WTC11 (cell line): ENCODE results near the gene VSTM2L. TPM values are rescaled to one million over a fixed set of nuclear protein-coding genes. Genes with fewer than 3 reads are reported as not detected.

Experiments used
- ATAC-seq: fragments of 200-7000 bp; cut with Tn5 transposase; 2 replicates; pipeline ENCODE4 v1.10.0; 2021; ENCODE audit warnings: mild to moderate bottlenecking, moderate library complexity
- CTCF ChIA-PET: fragments of 300-600 bp; sonication (Branson Sonifier 250); formaldehyde crosslinking; loops from one replicate; lab custom pipeline; 2021; ENCODE audit warnings: antibody characterized with exemption; lab: Charles Lee
- POLR2A ChIA-PET: fragments of 350-600 bp; sonication (Branson Sonifier 250); formaldehyde crosslinking; loops from one replicate; lab custom pipeline; 2021; ENCODE audit warnings: antibody characterized with exemption; lab: Charles Lee
- DNase-seq: peaks from one replicate; pipeline ENCODE4 v3.0.0; 2021; ENCODE audit warnings: low spot score
- H3K27ac Mint-ChIP-seq: 2 replicates; pipeline ENCODE4 v1.8.0; 2021; ENCODE audit warnings: mixed read lengths
- H3K27me3 Mint-ChIP-seq: 2 replicates; pipeline ENCODE4 v1.8.0; 2021; ENCODE audit warnings: low read depth, mild to moderate bottlenecking, moderate library complexity, mixed read lengths
- H3K36me3 Mint-ChIP-seq: 2 replicates; pipeline ENCODE4 v1.8.0; 2021; ENCODE audit warnings: mixed read lengths
- H3K4me1 Mint-ChIP-seq: 2 replicates; pipeline ENCODE4 v1.8.0; 2022; ENCODE audit warnings: mixed read lengths
- H3K4me3 Mint-ChIP-seq: 2 replicates; pipeline ENCODE4 v1.8.0; 2021; ENCODE audit warnings: mild to moderate bottlenecking, moderate library complexity, mixed read lengths
- H3K9me3 Mint-ChIP-seq: 2 replicates; pipeline ENCODE4 v1.8.0; 2021; ENCODE audit warnings: mixed read lengths
- ATF1 ChIP-seq: sonication (generic); formaldehyde crosslinking; IDR thresholded peaks from 2 replicates; pipeline ENCODE4 v1.8.1; 2023; ENCODE audit warnings: mild to moderate bottlenecking, moderate library complexity, missing genetic modification reagents
- ATF6 ChIP-seq: sonication (generic); formaldehyde crosslinking; IDR thresholded peaks from 2 replicates; pipeline ENCODE4 v1.8.1; 2023; ENCODE audit warnings: mild to moderate bottlenecking, missing genetic modification reagents
- CREB1 ChIP-seq: sonication (generic); formaldehyde crosslinking; IDR thresholded peaks from 2 replicates; pipeline ENCODE4 v1.8.0; 2023; ENCODE audit warnings: mild to moderate bottlenecking, missing genetic modification reagents
- CREM ChIP-seq: sonication (generic); formaldehyde crosslinking; IDR thresholded peaks from 2 replicates; pipeline ENCODE4 v1.8.1; 2022; ENCODE audit warnings: mild to moderate bottlenecking, missing genetic modification reagents, moderate library complexity
- ELF4 ChIP-seq: sonication (generic); formaldehyde crosslinking; IDR thresholded peaks from 2 replicates; pipeline ENCODE4 v1.8.1; 2022; ENCODE audit warnings: low read depth, mild to moderate bottlenecking, moderate library complexity, missing genetic modification reagents
- ESRRA ChIP-seq: sonication (generic); formaldehyde crosslinking; IDR thresholded peaks from 2 replicates; pipeline ENCODE4 v1.8.1; 2022; ENCODE audit warnings: mild to moderate bottlenecking, missing genetic modification reagents, borderline replicate concordance
- FOXJ3 ChIP-seq: sonication (generic); formaldehyde crosslinking; IDR thresholded peaks from 2 replicates; pipeline ENCODE4 v1.9.0; 2021; ENCODE audit warnings: missing genetic modification reagents, mild to moderate bottlenecking, borderline replicate concordance
- FOXP1 ChIP-seq: sonication (generic); formaldehyde crosslinking; IDR thresholded peaks from 2 replicates; pipeline ENCODE4 v1.8.0; 2022; ENCODE audit warnings: missing genetic modification reagents, mild to moderate bottlenecking, moderate library complexity, borderline replicate concordance
- FOXP4 ChIP-seq: sonication (generic); formaldehyde crosslinking; IDR thresholded peaks from 2 replicates; pipeline ENCODE4 v1.8.0; 2022; ENCODE audit warnings: mild to moderate bottlenecking, missing genetic modification reagents
- IRF2 ChIP-seq: sonication (generic); formaldehyde crosslinking; IDR thresholded peaks from 2 replicates; pipeline ENCODE4 v1.8.0; 2022; ENCODE audit warnings: low read depth, missing genetic modification reagents, borderline replicate concordance
- MXD4 ChIP-seq: fragments of 250-450 bp; sonication (Bioruptor Pico); IDR thresholded peaks from 2 replicates; pipeline ENCODE4 v1.8.0; 2021; ENCODE audit warnings: mild to moderate bottlenecking, moderate library complexity, borderline replicate concordance
- NFATC4 ChIP-seq: fragments of 250-450 bp; sonication (Bioruptor Pico); IDR thresholded peaks from 2 replicates; pipeline ENCODE4 v1.9.0; 2021; ENCODE audit warnings: mild to moderate bottlenecking
- NFE2L1 ChIP-seq: sonication (generic); formaldehyde crosslinking; IDR thresholded peaks from 2 replicates; pipeline ENCODE4 v1.8.1; 2023; ENCODE audit warnings: missing genetic modification reagents
- NR3C1 ChIP-seq: sonication (generic); formaldehyde crosslinking; conservative IDR thresholded peaks from 2 replicates; pipeline ENCODE4 v1.8.1; 2023; ENCODE audit warnings: low read depth, mild to moderate bottlenecking, missing genetic modification reagents
- OVOL2 ChIP-seq: fragments of 250-450 bp; sonication (Bioruptor Pico); IDR thresholded peaks from 2 replicates; pipeline ENCODE4 v1.9.0; 2021; ENCODE audit warnings: mild to moderate bottlenecking, borderline replicate concordance
- PRDM15 ChIP-seq: sonication (generic); formaldehyde crosslinking; IDR thresholded peaks from 2 replicates; pipeline ENCODE4 v1.8.0; 2022; ENCODE audit warnings: missing genetic modification reagents
- RORB ChIP-seq: fragments of 250-450 bp; sonication (Bioruptor Pico); IDR thresholded peaks from 2 replicates; pipeline ENCODE4 v1.9.0; 2021; ENCODE audit warnings: mild to moderate bottlenecking
- SOX15 ChIP-seq: fragments of 250-450 bp; sonication (Bioruptor Pico); IDR thresholded peaks from 2 replicates; pipeline ENCODE4 v1.9.0; 2021; ENCODE audit warnings: mild to moderate bottlenecking
- TEAD4 ChIP-seq: sonication (generic); formaldehyde crosslinking; IDR thresholded peaks from 2 replicates; pipeline ENCODE4 v1.8.0; 2022; ENCODE audit warnings: mild to moderate bottlenecking, missing genetic modification reagents
- ZBTB43 ChIP-seq: sonication (generic); formaldehyde crosslinking; IDR thresholded peaks from 2 replicates; pipeline ENCODE4 v1.8.1; 2023; ENCODE audit warnings: mild to moderate bottlenecking, missing genetic modification reagents
- ZMAT4 ChIP-seq: fragments of 250-450 bp; sonication (Bioruptor Pico); IDR thresholded peaks from 2 replicates; pipeline ENCODE4 v1.9.0; 2021; ENCODE audit warnings: mild to moderate bottlenecking
- ZNF219 ChIP-seq: sonication (generic); formaldehyde crosslinking; IDR thresholded peaks from 2 replicates; pipeline ENCODE4 v1.8.0; 2023; ENCODE audit warnings: missing genetic modification reagents, mild to moderate bottlenecking, borderline replicate concordance
- ZNF396 ChIP-seq: fragments of 250-450 bp; sonication (Bioruptor Pico); IDR thresholded peaks from 2 replicates; pipeline ENCODE4 v1.8.0; 2021; ENCODE audit warnings: mild to moderate bottlenecking, moderate library complexity, borderline replicate concordance
- total RNA-seq: library from RNA; stranded (reverse); gene quantifications from 3 replicates; pipeline ENCODE4 v1.2.3, GENCODE V29; 2021

VSTM2L gene
- total RNA-seq, 1 experiment from 2014 or later = 1.9 TPM

- no peak for TF ChIP-seq ZBTB43
- no peak for TF ChIP-seq ELF4 (CRISPR knock-in tag)
- no peak for TF ChIP-seq ATF1
- TF ChIP-seq NR3C1 = no peak
- TF ChIP-seq CREB1 = no peak
- TF ChIP-seq RORB = no peak
- TF ChIP-seq, all 79 proteins: peak for 0
Measured at GRCh38 chr20:37876863-37877262, 26.1 kb upstream of the VSTM2L start (continued).

- CTCF ChIA-PET = interaction anchor here (1.3 kb wide), 1 partner anchor 314 kb away, joined by 3 read pairs; no protein-coding TSS in a partner anchor
- Mint-ChIP-seq H3K4me1 (peaks cover 3% of the 10 kb centered on the region), H3K27me3 (no peaks in the 10 kb centered on the region), H3K36me3 (0 out of 2 replicates have a peak, but pooled peaks cover 3% of the 10 kb centered on the region), H3K27ac (no peak overlapping the region), H3K4me3 (no peak overlapping the region), H3K9me3 (no peaks in the 10 kb centered on the region)
- DNase-seq (no peak), ATAC-seq (no peak)
- POLR2A ChIA-PET = interaction anchor here (0.9 kb wide), 1 partner anchor 11 kb away, joined by 3 read pairs; no protein-coding TSS in a partner anchor
- TF ChIP-seq FOXJ3 (CRISPR knock-in tag) (no peak), NFE2L1 (CRISPR knock-in tag) (no peak), FOXP4 (CRISPR knock-in tag) (no peak), SOX15 (CRISPR knock-in tag) (no peak), TEAD4 (CRISPR knock-in tag) (no peak), ATF1 (no peak), ZMAT4 (CRISPR knock-in tag) (no peak), ZNF219 (CRISPR knock-in tag) (no peak), NFATC4 (CRISPR knock-in tag) (no peak), ATF6 (CRISPR knock-in tag) (no peak), CREM (CRISPR knock-in tag) (no peak), OVOL2 (CRISPR knock-in tag) (no peak), IRF2 (no peak), MXD4 (CRISPR knock-in tag) (no peak), ESRRA (no peak), ZNF396 (CRISPR knock-in tag) (no peak), ZBTB43 (no peak), PRDM15 (CRISPR knock-in tag) (no peak), FOXP1 (CRISPR knock-in tag) (no peak)
Measured at GRCh38 chr20:37877832-37878772, 24.8 kb upstream of the VSTM2L start.
